Activated naive CD8-positive, alpha-beta T cell (primary cell): Measurements from ENCODE around the gene KIF5A.
"Not testable (repeated sequence)": the region's sequence is repeated elsewhere in the genome, so short reads cannot be mapped to it uniquely, and the experiment has no call there.

Source experiments
- H3K27ac Mint-ChIP-seq: one replicate; pipeline ENCODE4 v1.8.0; 2021; ENCODE audit warnings: mixed read lengths
- H3K27me3 Mint-ChIP-seq: one replicate; pipeline ENCODE4 v1.8.0; 2021; ENCODE audit warnings: mixed read lengths
- H3K36me3 Mint-ChIP-seq: one replicate; pipeline ENCODE4 v1.8.0; 2021; ENCODE audit warnings: mixed read lengths
- H3K4me1 Mint-ChIP-seq: one replicate; pipeline ENCODE4 v1.8.0; 2021; ENCODE audit warnings: low read depth, mixed read lengths
- H3K4me3 Mint-ChIP-seq: one replicate; pipeline ENCODE4 v1.8.0; 2021; ENCODE audit warnings: mild to moderate bottlenecking, mixed read lengths
- H3K9me3 Mint-ChIP-seq: one replicate; pipeline ENCODE4 v1.8.0; 2021; ENCODE audit warnings: low read depth, mixed read lengths

The KIF5A gene

GRCh38 chr12:57615637-57616036, 65.8 kb downstream of the KIF5A start:
- H3K36me3 Mint-ChIP-seq, result no peaks in the 10 kb centered on the region
- peaks cover 28% of the 10 kb centered on the region for H3K27me3 Mint-ChIP-seq
- peaks cover 14% of the 10 kb centered on the region for H3K4me1 Mint-ChIP-seq
- no peak overlapping the region for H3K4me3 Mint-ChIP-seq
- H3K27ac Mint-ChIP-seq, result no peak overlapping the region
- no peaks in the 10 kb centered on the region for H3K9me3 Mint-ChIP-seq

GRCh38 chr12:57616383-57617101, 66.7 kb downstream of the KIF5A start:
- Mint-ChIP-seq H3K9me3 (no peaks in the 10 kb centered on the region), H3K27ac (no peak overlapping the region), H3K4me1 (peaks cover 18% of the 10 kb centered on the region), H3K36me3 (no peaks in the 10 kb centered on the region), H3K27me3 (peaks cover 33% of the 10 kb centered on the region), H3K4me3 (no peak overlapping the region)

- peaks cover 23% of the 10 kb centered on the region for H3K4me1 Mint-ChIP-seq
- no peaks in the 10 kb centered on the region for H3K9me3 Mint-ChIP-seq
- H3K27ac Mint-ChIP-seq, result no peak overlapping the region
- peaks cover 3% of the 10 kb centered on the region for H3K36me3 Mint-ChIP-seq
- H3K27me3 Mint-ChIP-seq, result peaks cover 44% of the 10 kb centered on the region
- H3K4me3 Mint-ChIP-seq, result no peak overlapping the region
Measured at GRCh38 chr12:57617942-57618341, 68.1 kb downstream of the KIF5A start.

GRCh38 chr12:57618431-57618830, 68.6 kb downstream of the KIF5A start:
- H3K36me3 Mint-ChIP-seq, H3K9me3 Mint-ChIP-seq, H3K27ac Mint-ChIP-seq, H3K4me3 Mint-ChIP-seq: not testable (repeated sequence)
- Mint-ChIP-seq H3K4me1 (peaks cover 23% of the 10 kb centered on the region), H3K27me3 (peaks cover 47% of the 10 kb centered on the region)

- H3K4me3 Mint-ChIP-seq, result peak overlapping the region; percentile 49
- peaks cover 23% of the 10 kb centered on the region for H3K4me1 Mint-ChIP-seq
- no peaks in the 10 kb centered on the region for H3K9me3 Mint-ChIP-seq
- H3K36me3 Mint-ChIP-seq, result peaks cover 3% of the 10 kb centered on the region
- H3K27ac Mint-ChIP-seq, result no peak overlapping the region
- peaks cover 51% of the 10 kb centered on the region for H3K27me3 Mint-ChIP-seq
Measured at GRCh38 chr12:57618966-57619433, 69.2 kb downstream of the KIF5A start.

- H3K27ac Mint-ChIP-seq, result no peak overlapping the region
- H3K4me1 Mint-ChIP-seq, result peaks cover 23% of the 10 kb centered on the region
Measured at GRCh38 chr12:57619434-57620244, 69.8 kb downstream of the KIF5A start.

GRCh38 chr12:57620245-57620935, 70.5 kb downstream of the KIF5A start:
- peaks cover 62% of the 10 kb centered on the region for H3K27me3 Mint-ChIP-seq
- peak overlapping the region; percentile 86 for H3K4me3 Mint-ChIP-seq
- no peak overlapping the region for H3K27ac Mint-ChIP-seq
- H3K9me3 Mint-ChIP-seq, result no peaks in the 10 kb centered on the region
- peaks cover 3% of the 10 kb centered on the region for H3K36me3 Mint-ChIP-seq
- peaks cover 23% of the 10 kb centered on the region for H3K4me1 Mint-ChIP-seq

More at GRCh38 chr12:57619434-57620244, 69.8 kb downstream of the KIF5A start:
- H3K4me3 Mint-ChIP-seq, result peak overlapping the region; percentile 86
- H3K36me3 Mint-ChIP-seq, result peaks cover 3% of the 10 kb centered on the region
- no peaks in the 10 kb centered on the region for H3K9me3 Mint-ChIP-seq
- H3K27me3 Mint-ChIP-seq, result peaks cover 57% of the 10 kb centered on the region

- Mint-ChIP-seq H3K27me3 (peaks cover 65% of the 10 kb centered on the region), H3K9me3 (no peaks in the 10 kb centered on the region), H3K4me3 (peak overlapping the region; percentile 86), H3K27ac (no peak overlapping the region), H3K36me3 (peaks cover 3% of the 10 kb centered on the region), H3K4me1 (peaks cover 23% of the 10 kb centered on the region)
Measured at GRCh38 chr12:57620936-57621496, 71.2 kb downstream of the KIF5A start.

GRCh38 chr12:57621497-57622292, 71.9 kb downstream of the KIF5A start:
- no peak overlapping the region for H3K27ac Mint-ChIP-seq
- no peaks in the 10 kb centered on the region for H3K9me3 Mint-ChIP-seq
- H3K4me3 Mint-ChIP-seq, result peak overlapping the region; percentile 86
- H3K4me1 Mint-ChIP-seq, result peaks cover 26% of the 10 kb centered on the region
- peaks cover 3% of the 10 kb centered on the region for H3K36me3 Mint-ChIP-seq
- H3K27me3 Mint-ChIP-seq, result peaks cover 71% of the 10 kb centered on the region

GRCh38 chr12:57622293-57623245, 72.7 kb downstream of the KIF5A start:
- Mint-ChIP-seq H3K4me1 (peaks cover 29% of the 10 kb centered on the region), H3K36me3 (peaks cover 3% of the 10 kb centered on the region), H3K27me3 (peaks cover 71% of the 10 kb centered on the region), H3K27ac (no peak overlapping the region), H3K4me3 (peak overlapping the region; percentile 86), H3K9me3 (no peaks in the 10 kb centered on the region)

- Mint-ChIP-seq H3K36me3 (peaks cover 3% of the 10 kb centered on the region), H3K4me1 (peaks cover 35% of the 10 kb centered on the region), H3K27me3 (peaks cover 71% of the 10 kb centered on the region), H3K9me3 (no peaks in the 10 kb centered on the region), H3K27ac (no peak overlapping the region), H3K4me3 (no peak overlapping the region)
Measured at GRCh38 chr12:57623385-57623784, 73.5 kb downstream of the KIF5A start.

GRCh38 chr12:57623811-57624390, 74.1 kb downstream of the KIF5A start:
- no peak overlapping the region for H3K27ac Mint-ChIP-seq
- H3K4me1 Mint-ChIP-seq, result peaks cover 36% of the 10 kb centered on the region
- H3K9me3 Mint-ChIP-seq, result no peaks in the 10 kb centered on the region
- peaks cover 72% of the 10 kb centered on the region for H3K27me3 Mint-ChIP-seq
- H3K36me3 Mint-ChIP-seq, result peaks cover 3% of the 10 kb centered on the region
- H3K4me3 Mint-ChIP-seq, result no peak overlapping the region
